HTR-8/SVneo (cell line): ENCODE data around the gene CR2.
"Not testable (repeated sequence)": the region's sequence is repeated elsewhere in the genome, so short reads cannot be mapped to it uniquely, and the experiment has no call there.

Experiments used
- DNase-seq: peaks from one replicate; pipeline ENCODE4 v3.0.0; 2011; ENCODE audit warnings: low spot score, mixed read lengths; ENCODE audit not compliant: insufficient read length
- FAIRE-seq: peaks from 2 replicates; lab custom pipeline; 2011; peaks lifted over from hg19 to GRCh38; lab: Jason Lieb, UNC

CR2 gene

GRCh38 chr1:207440626-207441025 is 13.5 kb upstream of the CR2 start:
- FAIRE-seq: no peak
- no peak for DNase-seq

GRCh38 chr1:207444514-207445217 is 9.5 kb upstream of the CR2 start:
- DNase-seq (no peak), FAIRE-seq (no peak)

GRCh38 chr1:207453710-207454045 is 450 bp upstream of the CR2 start:
- no peak for FAIRE-seq
- DNase-seq: no peak

GRCh38 chr1:207455183-207455754 is 1.1 kb downstream of the CR2 start:
- no peak for FAIRE-seq
- DNase-seq: no peak

GRCh38 chr1:207458414-207458813 is 4.3 kb downstream of the CR2 start:
- FAIRE-seq (no peak), DNase-seq (no peak)

- DNase-seq (no peak), FAIRE-seq (no peak)
These were observed 4.9 kb downstream of the CR2 start for GRCh38 chr1:207459008-207459407.

- FAIRE-seq (no peak), DNase-seq (no peak)
These were observed 7.5 kb downstream of the CR2 start for GRCh38 chr1:207461649-207462048.

- FAIRE-seq (no peak), DNase-seq (no peak)
These were observed 8.4 kb downstream of the CR2 start for GRCh38 chr1:207462535-207462934.

GRCh38 chr1:207463021-207463420 is 8.9 kb downstream of the CR2 start:
- no peak for DNase-seq

GRCh38 chr1:207463571-207463970 is 9.4 kb downstream of the CR2 start:
- DNase-seq: no peak
- no peak for FAIRE-seq

More at GRCh38 chr1:207463021-207463420, 8.9 kb downstream of the CR2 start:
- FAIRE-seq: no peak

- no peak for DNase-seq
- FAIRE-seq: no peak
These were observed 16.8 kb downstream of the CR2 start for GRCh38 chr1:207470927-207471326.

- no peak for FAIRE-seq
- no peak for DNase-seq
These were observed 20.1 kb downstream of the CR2 start for GRCh38 chr1:207474210-207474609.

- FAIRE-seq (no peak), DNase-seq (no peak)
These were observed 32.1 kb downstream of the CR2 start for GRCh38 chr1:207486198-207486597.

- FAIRE-seq (no peak), DNase-seq (no peak)
These were observed 33.5 kb downstream of the CR2 start for GRCh38 chr1:207487636-207488035.

GRCh38 chr1:207493212-207493611 is 39.1 kb downstream of the CR2 start:
- FAIRE-seq (no peak), DNase-seq (no peak)

- DNase-seq (no peak), FAIRE-seq (no peak)
These were observed 40.0 kb downstream of the CR2 start for GRCh38 chr1:207494171-207494570.

GRCh38 chr1:207495281-207495680 is 41.2 kb downstream of the CR2 start:
- not testable (repeated sequence) for FAIRE-seq, DNase-seq

- peak; percentile 55 for FAIRE-seq
- no peak for DNase-seq
These were observed 42.0 kb downstream of the CR2 start, which contains the start of gene CR1 for GRCh38 chr1:207495801-207496792. TSS of gene CR1 (plus strand) at chr1:207496157. CDS start at chr1:207496268, 111 bp downstream.

GRCh38 chr1:207497941-207498340 is 43.8 kb downstream of the CR2 start:
- FAIRE-seq (no peak), DNase-seq (no peak)

- DNase-seq (peak; percentile 66), FAIRE-seq (no peak)
These were observed 45.4 kb downstream of the CR2 start for GRCh38 chr1:207499573-207499972.

- FAIRE-seq (no peak), DNase-seq (no peak)
These were observed 46.2 kb downstream of the CR2 start for GRCh38 chr1:207500306-207500705.
